ENCODE data around the gene DIABLO. TPM values are rescaled to one million over a fixed set of nuclear protein-coding genes. Genes with fewer than 3 reads are reported as not detected.
"Not testable (repeated sequence)": the region's sequence is repeated elsewhere in the genome, so short reads cannot be mapped to it uniquely, and the experiment has no call there.

The DIABLO gene
- total RNA-seq, 2 donors from 2014 or later: 80.9 to 95.8 TPM

DNA sequence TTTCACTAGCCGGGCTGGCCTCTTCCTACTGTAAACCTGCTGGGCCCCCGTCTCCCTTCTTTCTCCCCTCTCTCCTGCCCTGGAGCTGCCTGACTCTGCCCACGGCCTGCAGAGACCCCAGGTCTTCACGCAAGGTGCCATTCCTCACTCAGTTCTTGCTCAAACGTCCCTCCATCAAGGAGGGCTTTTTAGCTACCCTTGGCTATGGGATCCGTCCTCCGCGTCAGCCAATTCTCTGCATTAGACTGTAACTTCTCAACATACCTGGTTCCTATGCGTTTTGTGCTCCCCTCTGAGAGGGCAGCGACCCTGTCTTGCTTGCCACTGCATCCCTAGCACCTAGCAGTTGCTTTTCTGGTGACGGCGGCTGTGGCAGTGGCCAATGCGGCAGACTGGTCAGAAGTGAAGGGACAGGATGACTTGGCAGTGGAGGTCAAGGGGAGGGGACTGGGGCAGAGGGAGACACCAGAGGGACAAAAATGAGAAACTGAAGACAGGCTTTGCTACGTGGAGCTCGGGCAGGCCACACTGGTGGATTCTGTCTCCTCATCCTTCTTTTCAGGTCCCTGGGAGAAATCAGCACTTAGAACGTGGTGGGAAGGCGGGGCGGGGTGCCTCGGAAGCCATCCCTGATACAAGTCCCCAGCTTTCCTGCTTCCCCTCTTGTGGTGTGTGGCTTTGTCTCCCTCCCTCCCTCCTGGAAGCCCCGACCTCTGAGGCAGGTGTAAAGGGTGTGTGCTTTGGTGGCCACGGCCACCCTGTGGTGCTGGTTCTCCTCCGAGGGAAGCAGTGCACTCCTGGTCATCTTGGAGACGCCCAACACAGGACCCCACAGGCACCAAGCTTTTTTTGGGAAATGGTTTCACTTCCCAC lies 20.6 kb downstream of the DIABLO start:
- DNase-seq: no peak
- no peak for ATAC-seq
- no peaks in the 10 kb centered on the region for H3K9me3 ChIP-seq (ENCODE audit: control insufficient read depth, low read length, poor library complexity, severe bottlenecking)
- peaks cover 6% of the 10 kb centered on the region for H3K27me3 Mint-ChIP-seq
- H3K36me3 Mint-ChIP-seq (ENCODE audit: low read depth): peaks cover 3% of the 10 kb centered on the region
- peaks cover 17% of the 10 kb centered on the region for H3K4me1 Mint-ChIP-seq
- peak overlapping the region; percentile 88 for H3K27ac Mint-ChIP-seq
- H3K4me3 Mint-ChIP-seq: peak overlapping the region; percentile 86

DNA sequence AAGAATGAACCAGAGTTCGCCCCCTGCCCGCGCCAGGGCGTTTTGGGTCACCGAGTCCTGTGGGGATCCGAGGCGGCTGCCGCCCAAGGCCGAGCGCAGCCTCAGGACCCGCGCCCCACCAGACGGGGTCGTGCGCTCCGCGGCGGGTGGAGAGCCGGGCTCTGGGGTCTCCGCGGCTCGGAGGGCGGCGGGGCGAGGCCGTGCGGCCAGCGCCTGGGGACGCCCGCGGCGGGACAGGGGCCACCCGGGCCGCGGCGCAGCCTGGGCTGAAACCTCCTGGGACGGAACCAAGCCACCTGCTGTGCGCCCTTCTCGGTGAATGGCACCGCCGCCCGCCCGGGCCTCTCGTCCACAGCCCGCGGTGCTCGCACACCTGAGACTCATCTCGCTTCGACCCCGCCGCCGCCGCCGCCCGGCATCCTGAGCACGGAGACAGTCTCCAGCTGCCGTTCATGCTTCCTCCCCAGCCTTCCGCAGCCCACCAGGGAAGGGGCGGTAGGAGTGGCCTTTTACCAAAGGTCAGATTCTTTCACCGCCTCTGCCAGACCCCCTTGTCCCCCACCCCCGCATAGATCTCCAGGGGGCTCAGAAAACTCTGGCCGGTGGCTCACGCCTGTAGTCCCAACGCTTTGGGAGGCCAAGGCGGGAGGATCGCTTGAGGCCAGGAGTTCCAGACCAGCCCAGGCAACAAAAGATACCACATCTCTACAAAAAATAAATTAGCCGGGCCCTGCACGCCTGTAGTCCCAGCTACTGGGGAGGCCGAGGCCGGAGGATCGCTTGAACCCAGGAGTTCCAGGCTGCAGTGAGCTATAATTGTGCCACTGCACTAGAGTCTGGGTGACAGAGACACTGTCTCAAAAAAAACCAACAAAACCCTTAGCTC lies 21.4 kb downstream of the DIABLO start:
- Mint-ChIP-seq H3K4me1 (peaks cover 17% of the 10 kb centered on the region), H3K4me3 (peak overlapping the region; percentile 86), H3K27ac (peak overlapping the region; percentile 88), H3K27me3 (peaks cover 9% of the 10 kb centered on the region), H3K36me3 (ENCODE audit: low read depth) (peaks cover 3% of the 10 kb centered on the region)
- ATAC-seq (peak; percentile 30), DNase-seq (no peak)
- H3K9me3 ChIP-seq (ENCODE audit: control insufficient read depth, low read length, poor library complexity, severe bottlenecking): no peaks in the 10 kb centered on the region

- H3K4me1 Mint-ChIP-seq: peaks cover 15% of the 10 kb centered on the region
- peak; percentile 42 to 65 (median 65) for DNase-seq
- H3K9me3 ChIP-seq (ENCODE audit: control insufficient read depth, low read length, poor library complexity, severe bottlenecking): no peaks in the 10 kb centered on the region
- H3K27ac Mint-ChIP-seq: peak within 1 kb of the TSS; percentile 88
- peaks cover 2% of the 10 kb centered on the region for H3K36me3 Mint-ChIP-seq (ENCODE audit: low read depth)
- ATAC-seq: peak; percentile 73
- H3K27me3 Mint-ChIP-seq: peaks cover 12% of the 10 kb centered on the region
- peak within 1 kb of the TSS; percentile 86 for H3K4me3 Mint-ChIP-seq
Observed at GRCh38 chr12:122203301-122204166, 22.3 kb downstream of the DIABLO start, which contains the start of gene B3GNT4. B3GNT4 (plus strand) TSS chr12:122203709; CDS start chr12:122204619, 910 bp downstream.

- Mint-ChIP-seq H3K4me1 (peaks cover 12% of the 10 kb centered on the region), H3K4me3 (peak overlapping the region; percentile 86), H3K27me3 (peaks cover 19% of the 10 kb centered on the region)
- not testable (repeated sequence) for H3K27ac Mint-ChIP-seq; ATAC-seq; DNase-seq; H3K9me3 ChIP-seq (ENCODE audit: control insufficient read depth, low read length, poor library complexity, severe bottlenecking); H3K36me3 Mint-ChIP-seq (ENCODE audit: low read depth)
Observed at GRCh38 chr12:122202811-122203210, 23.0 kb downstream of the DIABLO start.

DNA sequence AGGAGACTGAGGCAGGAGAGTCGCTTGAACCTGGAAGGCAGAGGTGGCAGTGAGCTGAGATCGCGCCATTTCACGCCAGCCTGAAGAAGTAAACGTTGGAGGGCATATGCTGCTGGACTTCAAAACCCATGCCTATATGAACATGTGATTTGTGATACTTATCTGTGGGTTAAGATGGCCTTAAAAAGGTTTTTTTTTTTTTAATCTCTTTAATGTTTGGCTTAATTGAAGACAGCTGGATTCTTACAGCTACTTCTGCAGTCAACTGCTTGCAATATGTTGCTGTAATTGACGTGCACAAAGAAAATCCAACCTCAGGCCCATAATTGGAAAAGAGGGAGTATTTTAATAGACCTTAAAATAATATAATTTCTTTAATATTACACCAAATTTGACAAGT lies 23.8 kb downstream of the DIABLO start:
- Mint-ChIP-seq H3K4me1 (peaks cover 12% of the 10 kb centered on the region), H3K27ac (no peak overlapping the region), H3K27me3 (peaks cover 27% of the 10 kb centered on the region), H3K36me3 (ENCODE audit: low read depth) (no peaks in the 10 kb centered on the region), H3K4me3 (no peak overlapping the region)
- ATAC-seq (no peak), DNase-seq (no peak)
- no peaks in the 10 kb centered on the region for H3K9me3 ChIP-seq (ENCODE audit: control insufficient read depth, low read length, poor library complexity, severe bottlenecking)

GRCh38 chr12:122201381-122201780 lies 24.5 kb downstream of the DIABLO start:
- Mint-ChIP-seq H3K4me3 (no peak overlapping the region), H3K36me3 (ENCODE audit: low read depth) (no peaks in the 10 kb centered on the region), H3K4me1 (peaks cover 11% of the 10 kb centered on the region), H3K27me3 (peaks cover 33% of the 10 kb centered on the region), H3K27ac (no peak overlapping the region)
- no peak for ATAC-seq
- no peaks in the 10 kb centered on the region for H3K9me3 ChIP-seq (ENCODE audit: control insufficient read depth, low read length, poor library complexity, severe bottlenecking)
- no peak for DNase-seq

- H3K4me3 Mint-ChIP-seq: no peak overlapping the region
- H3K9me3 ChIP-seq (ENCODE audit: control insufficient read depth, low read length, poor library complexity, severe bottlenecking): no peaks in the 10 kb centered on the region
- H3K27me3 Mint-ChIP-seq: peaks cover 33% of the 10 kb centered on the region
- no peaks in the 10 kb centered on the region for H3K36me3 Mint-ChIP-seq (ENCODE audit: low read depth)
- no peak for DNase-seq
- no peak overlapping the region for H3K27ac Mint-ChIP-seq
- ATAC-seq: no peak
- H3K4me1 Mint-ChIP-seq: peaks cover 10% of the 10 kb centered on the region
Observed at GRCh38 chr12:122200541-122201175, 25.2 kb downstream of the DIABLO start.

- H3K4me1 Mint-ChIP-seq: peaks cover 3% of the 10 kb centered on the region
- H3K27ac Mint-ChIP-seq: no peak overlapping the region
- no peak for ATAC-seq
Observed at GRCh38 chr12:122199484-122200355, 26.1 kb downstream of the DIABLO start.

GRCh38 chr12:122197612-122197966 lies 28.3 kb downstream of the DIABLO start:
- H3K36me3 Mint-ChIP-seq (ENCODE audit: low read depth): peaks cover 2% of the 10 kb centered on the region
- H3K27ac Mint-ChIP-seq: no peak overlapping the region
- H3K4me1 Mint-ChIP-seq: no peaks in the 10 kb centered on the region
- no peak for DNase-seq
- no peak overlapping the region for H3K4me3 Mint-ChIP-seq
- peaks cover 30% of the 10 kb centered on the region for H3K27me3 Mint-ChIP-seq
- H3K9me3 ChIP-seq (ENCODE audit: control insufficient read depth, low read length, poor library complexity, severe bottlenecking): no peaks in the 10 kb centered on the region
- no peak for ATAC-seq

More at GRCh38 chr12:122199484-122200355, 26.1 kb downstream of the DIABLO start:
- DNase-seq: no peak
- H3K4me3 Mint-ChIP-seq: no peak overlapping the region
- H3K36me3 Mint-ChIP-seq (ENCODE audit: low read depth): peaks cover 2% of the 10 kb centered on the region
- H3K9me3 ChIP-seq (ENCODE audit: control insufficient read depth, low read length, poor library complexity, severe bottlenecking): no peaks in the 10 kb centered on the region
- H3K27me3 Mint-ChIP-seq: peaks cover 27% of the 10 kb centered on the region

GRCh38 chr12:122195405-122195804 lies 30.4 kb downstream of the DIABLO start:
- Mint-ChIP-seq H3K27ac (no peak overlapping the region), H3K36me3 (ENCODE audit: low read depth) (peaks cover 4% of the 10 kb centered on the region), H3K27me3 (peaks cover 37% of the 10 kb centered on the region), H3K4me1 (peaks cover 8% of the 10 kb centered on the region), H3K4me3 (no peak overlapping the region)
- ATAC-seq (no peak), DNase-seq (no peak)
- H3K9me3 ChIP-seq (ENCODE audit: control insufficient read depth, low read length, poor library complexity, severe bottlenecking): no peaks in the 10 kb centered on the region

DNA sequence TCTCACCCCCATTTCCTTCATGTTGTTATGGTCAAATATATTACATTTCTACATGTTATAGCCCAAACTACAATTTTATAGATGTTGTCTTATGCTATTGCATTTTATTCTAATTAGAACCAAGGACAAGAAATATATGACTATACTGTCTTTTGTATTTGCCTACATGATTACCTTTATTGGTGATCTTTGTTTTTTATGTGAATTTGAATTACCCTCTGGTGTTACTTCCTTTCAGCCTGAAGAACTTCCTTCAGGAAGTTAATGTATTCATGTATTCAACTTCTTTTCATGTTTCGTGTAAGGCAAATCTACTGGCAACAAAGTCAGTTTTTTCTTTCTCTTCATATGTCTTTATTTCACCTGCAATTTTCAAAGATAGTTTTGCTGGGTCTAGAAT lies 31.0 kb downstream of the DIABLO start:
- no peaks in the 10 kb centered on the region for H3K9me3 ChIP-seq (ENCODE audit: control insufficient read depth, low read length, poor library complexity, severe bottlenecking)
- Mint-ChIP-seq H3K36me3 (ENCODE audit: low read depth) (peaks cover 4% of the 10 kb centered on the region), H3K27me3 (peaks cover 37% of the 10 kb centered on the region), H3K27ac (no peak overlapping the region), H3K4me1 (peaks cover 8% of the 10 kb centered on the region), H3K4me3 (no peak overlapping the region)
- ATAC-seq (no peak), DNase-seq (no peak)

All from T-helper 17 cell (primary cell).